A549 treated with AZD2906 at 1 μM for 4 hours (cell line): ENCODE results near the gene RNF167. TPM values are rescaled to one million over a fixed set of nuclear protein-coding genes. Genes with fewer than 3 reads are reported as not detected.

Experiments used
- total RNA-seq: library from RNA; stranded (reverse); fragments of 200-300 nt; extraction: Qiagen RNA extraction; gene quantifications from 5 replicates; pipeline ENCODE4 v1.2.3, GENCODE V29; 2022

The RNF167 gene
- total RNA-seq: 87.5 to 144 TPM (median 123 TPM) in 5 replicates

DNA sequence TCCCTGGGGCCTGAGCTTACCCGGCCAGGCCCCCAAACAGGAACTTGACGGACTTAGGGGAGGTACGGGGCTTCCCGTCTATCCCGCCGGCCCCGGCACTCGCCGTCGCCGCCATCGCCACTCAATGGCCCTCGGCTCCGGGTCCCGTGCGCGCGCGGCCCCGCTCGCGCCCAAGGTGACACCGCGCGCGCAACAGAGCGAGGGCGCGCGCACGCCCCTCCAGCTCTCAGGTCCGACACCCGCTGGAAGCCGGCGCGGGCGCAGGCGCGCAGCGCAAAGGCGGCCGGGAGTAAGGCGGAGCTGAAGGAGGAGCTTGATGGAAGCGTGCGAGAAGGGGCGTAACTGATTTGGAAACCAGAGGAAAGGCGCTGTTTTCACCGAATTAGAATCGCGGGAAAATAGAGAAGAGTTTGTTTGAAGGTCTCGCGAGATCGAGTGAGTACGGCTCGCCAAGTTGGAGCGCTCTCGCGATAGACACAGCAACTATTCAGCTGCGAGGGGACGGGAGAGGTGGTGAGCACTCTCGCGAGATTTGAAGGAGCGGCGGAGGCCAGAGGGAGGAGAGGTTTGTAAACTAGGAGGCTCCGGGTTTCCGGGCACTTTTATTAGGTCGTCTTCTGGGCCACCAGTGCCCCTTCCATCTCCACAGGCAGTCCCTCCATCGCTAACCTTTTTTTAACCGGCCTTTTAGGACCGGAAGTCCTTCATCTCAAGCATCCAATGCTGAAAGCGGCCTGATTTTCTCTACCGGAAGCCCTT lies at the start of gene RNF167, which contains the start of gene SLC25A11:
Gene RNF167, plus strand, starts transcription at position 473 of the 759 bp plus-strand sequence. CDS start 642 bp downstream, outside the sequence.
Gene SLC25A11, minus strand, starts transcription at position 251 of the 759 bp plus-strand sequence. Its CDS starts 136 bp downstream, at position 115.

DNA sequence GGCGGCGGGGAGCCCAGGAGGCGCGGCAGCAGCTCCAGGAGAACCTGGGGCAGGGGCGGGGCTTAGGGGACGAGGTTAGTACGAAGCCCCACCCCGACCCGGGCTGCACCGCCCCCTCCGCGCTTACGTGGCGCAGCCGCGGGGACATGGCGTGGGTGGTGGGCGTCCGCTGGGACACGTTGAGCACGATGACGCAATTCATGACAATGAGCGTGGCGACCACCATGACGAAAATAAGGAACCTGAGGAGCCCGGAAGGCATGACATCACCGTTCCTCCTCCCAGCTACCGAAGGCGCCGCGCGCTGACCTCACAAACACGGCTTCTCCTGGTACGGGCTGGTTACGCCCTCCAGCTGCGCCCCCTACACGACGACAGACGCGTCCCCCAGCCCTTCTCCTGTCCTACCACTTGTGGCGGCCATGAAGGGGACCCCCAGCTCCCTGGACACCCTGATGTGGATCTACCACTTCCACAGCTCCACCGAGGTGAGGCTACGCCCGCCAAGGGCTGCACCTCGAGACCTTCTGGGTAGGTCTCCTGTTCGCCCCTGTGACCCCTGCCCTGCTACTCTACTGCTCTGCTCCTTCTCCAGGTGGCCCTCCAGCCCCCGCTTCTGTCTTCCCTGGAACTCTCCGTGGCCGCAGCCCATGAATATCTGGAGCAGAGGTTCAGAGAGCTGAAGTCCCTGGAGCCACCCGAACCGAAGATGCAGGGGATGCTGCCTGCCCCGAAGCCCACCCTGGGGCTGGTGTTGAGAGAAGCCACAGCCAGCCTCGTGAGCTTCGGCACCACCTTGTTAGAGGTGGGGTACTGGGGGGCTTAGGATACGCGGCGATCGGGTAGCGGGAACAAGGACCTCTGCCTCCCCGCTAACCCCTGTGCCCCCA lies 40.5 kb upstream of the RNF167 start, which contains the start of gene C17orf107:
Gene C17orf107, plus strand, starts transcription at position 196 of the 890 bp plus-strand sequence. Its CDS starts 227 bp downstream, at position 423.

DNA sequence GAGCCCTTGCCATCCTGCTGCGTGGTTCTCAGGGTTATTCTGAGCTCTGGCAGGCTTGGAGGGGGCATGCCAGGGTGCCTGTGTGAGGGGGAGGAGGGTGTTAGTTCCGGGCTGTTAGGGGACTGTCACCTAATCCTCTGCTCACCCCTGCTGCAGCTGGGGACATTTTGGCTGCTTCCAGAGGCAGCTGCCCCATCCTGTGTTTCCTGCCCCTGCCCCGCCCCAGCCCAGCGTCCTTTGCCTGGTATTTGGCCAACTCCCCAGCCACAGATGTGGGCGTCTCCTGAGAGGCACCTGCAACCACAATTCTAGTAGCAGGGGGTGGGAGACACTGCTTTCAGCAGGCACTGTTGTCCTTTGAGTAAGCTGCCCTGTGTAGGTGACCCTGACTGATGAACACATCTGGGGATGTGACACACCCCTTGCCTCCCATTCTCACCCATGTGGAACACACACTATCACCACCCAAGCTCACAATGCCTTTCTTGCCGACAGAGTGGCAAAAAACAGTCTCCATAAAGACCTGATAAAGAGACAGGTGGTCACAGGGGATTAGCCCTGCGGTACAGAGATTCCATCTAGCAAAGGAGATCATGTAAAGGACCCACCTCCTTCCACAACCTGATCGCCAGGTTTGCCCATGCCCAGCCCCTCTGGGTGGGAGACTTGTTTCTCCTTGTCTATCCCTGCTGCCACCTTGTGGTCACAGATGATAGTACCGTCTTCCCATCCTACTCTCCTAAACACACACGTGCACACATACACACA lies 36.8 kb upstream of the RNF167 start, which contains the start of gene CHRNE:
Gene CHRNE, minus strand, starts transcription at position 48 of the 768 bp plus-strand sequence. Its CDS starts 35 bp downstream, at position 13.

DNA sequence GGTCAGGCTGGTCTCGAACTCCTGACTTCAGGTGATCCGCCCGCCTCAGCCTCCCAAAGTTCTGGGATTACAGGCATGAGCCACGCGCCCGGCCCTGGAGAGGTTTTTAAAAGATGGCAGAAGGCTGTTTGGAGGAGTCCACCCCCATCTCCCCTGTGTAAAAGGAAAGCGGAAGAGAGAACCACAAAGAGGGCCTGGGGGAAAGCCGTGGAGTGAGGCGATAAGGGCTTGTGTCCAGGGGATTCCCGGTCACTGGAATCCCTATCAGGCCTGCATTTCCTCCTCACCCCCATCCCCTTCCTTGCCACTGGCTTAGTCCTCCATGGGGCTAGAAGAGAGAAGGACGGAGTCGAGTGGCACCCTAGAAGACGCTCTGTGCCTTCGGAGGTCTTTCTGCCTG lies 8.1 kb upstream of the RNF167 start, which contains the start of gene GP1BA:
Gene GP1BA, plus strand, starts transcription at position 315 of the 400 bp plus-strand sequence. CDS start 328 bp downstream, outside the sequence.

DNA sequence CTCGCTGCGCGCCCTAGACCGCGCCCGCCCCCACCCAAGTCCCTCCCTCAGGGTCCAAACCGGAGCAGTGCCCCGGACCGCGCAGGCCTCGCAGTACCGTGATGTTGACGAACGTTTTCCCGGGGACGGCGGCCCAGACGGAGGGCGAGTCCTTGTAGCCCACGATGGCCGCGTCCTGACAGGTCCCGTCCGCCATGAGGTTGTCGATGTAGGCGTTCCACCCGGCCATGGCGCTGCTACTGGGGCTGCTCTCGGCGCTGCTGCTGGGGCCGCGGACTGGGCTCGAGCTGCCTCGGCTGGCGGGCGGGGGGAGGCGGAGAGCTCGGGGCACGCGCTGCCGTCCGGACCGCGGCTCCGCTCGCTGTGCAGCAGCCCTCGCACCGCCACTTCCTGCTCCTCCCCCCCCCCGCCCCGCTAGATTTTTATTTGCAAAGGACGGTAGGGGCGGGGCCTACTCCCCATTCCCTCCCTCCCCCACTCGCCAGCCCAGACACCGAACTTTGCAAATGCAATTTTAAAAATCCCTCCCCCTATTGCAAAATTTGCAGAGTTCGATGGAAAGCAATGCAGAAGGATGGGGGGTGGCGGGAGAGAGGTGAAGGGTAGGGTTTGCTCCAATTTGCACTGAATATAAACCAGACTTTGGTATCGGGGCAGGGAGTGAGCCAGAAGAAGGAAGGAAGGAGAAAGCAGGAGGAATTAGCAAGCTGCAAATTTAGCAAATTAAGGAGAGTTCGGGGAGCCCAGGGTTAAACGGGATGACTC lies 8.3 kb downstream of the RNF167 start, which contains the start of gene PFN1:
Gene PFN1, minus strand, starts transcription at position 365 of the 765 bp plus-strand sequence. Its CDS starts 136 bp downstream, at position 229.

DNA sequence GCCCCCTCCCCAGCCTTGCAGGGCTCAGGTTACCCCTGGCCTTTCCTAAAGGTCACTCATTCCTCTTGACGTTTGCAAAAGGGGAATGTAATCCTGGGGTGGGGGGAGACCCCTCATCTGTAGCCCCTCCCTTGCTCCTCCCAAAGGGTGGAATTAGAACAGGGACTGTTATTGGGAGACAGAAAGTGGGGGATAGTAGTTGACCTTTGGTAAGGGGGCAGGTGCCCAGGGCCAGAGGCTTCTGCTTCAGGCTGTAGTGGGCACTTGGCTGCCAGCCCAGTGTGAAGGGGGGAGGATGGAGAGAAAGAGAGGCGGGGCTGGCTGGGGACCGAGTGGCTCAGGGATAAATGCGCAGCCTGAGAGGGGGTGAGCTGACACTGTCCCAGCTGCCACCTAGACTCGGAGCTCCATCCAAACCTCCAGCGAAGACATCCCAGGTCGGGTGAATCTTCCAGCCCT lies 10.7 kb downstream of the RNF167 start, which contains the start of gene ENO3:
Gene ENO3, plus strand, starts transcription at position 374 of the 459 bp plus-strand sequence. CDS start 711 bp downstream, outside the sequence.

DNA sequence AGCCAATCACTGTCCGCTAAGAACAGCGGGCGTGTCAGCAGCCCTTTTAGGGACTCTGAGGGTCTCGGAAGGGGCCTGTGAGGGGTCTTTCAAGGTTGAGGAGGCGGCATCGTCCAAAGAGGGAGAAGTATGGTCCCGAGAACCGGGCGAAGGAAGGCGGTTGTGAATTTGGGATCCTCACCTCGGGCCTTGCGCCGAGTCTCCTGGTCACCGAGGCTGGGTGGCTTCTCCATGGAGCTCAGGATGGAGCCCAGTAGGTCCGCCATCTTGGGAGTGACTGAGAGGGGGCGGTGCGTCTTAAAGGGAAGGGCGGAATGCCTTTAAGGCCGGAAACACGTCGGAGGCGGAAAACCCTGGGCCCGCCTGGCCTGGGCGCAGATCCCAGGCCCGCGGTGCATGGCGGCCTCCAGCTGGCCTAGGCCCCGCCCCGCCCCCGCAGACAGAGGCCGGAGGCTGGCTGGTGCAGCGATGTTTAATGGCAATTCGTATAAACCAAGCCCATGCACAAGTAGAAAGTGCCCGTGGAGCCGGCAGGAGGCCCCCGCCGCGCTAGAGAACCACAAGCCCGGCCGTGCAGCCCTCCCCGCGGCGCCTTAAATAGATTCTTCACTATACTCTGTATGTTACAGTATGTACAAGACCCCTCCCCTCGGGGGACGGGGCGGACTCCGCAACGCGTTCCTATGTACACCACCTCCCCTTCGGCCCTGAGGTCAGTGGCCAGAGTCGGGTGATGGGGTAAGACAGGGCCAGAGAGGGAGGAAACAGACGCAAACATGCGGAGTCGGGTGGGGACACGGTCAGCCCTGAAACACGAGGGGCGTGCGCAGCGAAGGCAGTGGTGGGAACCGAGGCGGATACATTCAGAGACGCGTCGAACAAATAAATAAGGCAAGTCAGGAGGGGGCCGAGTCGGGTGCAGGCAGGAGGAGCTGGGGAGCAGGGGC lies 27.7 kb downstream of the RNF167 start, which contains the start of gene SPAG7:
Gene SPAG7, minus strand, starts transcription at position 279 of the 947 bp plus-strand sequence. Its CDS starts 13 bp downstream, at position 266.

DNA sequence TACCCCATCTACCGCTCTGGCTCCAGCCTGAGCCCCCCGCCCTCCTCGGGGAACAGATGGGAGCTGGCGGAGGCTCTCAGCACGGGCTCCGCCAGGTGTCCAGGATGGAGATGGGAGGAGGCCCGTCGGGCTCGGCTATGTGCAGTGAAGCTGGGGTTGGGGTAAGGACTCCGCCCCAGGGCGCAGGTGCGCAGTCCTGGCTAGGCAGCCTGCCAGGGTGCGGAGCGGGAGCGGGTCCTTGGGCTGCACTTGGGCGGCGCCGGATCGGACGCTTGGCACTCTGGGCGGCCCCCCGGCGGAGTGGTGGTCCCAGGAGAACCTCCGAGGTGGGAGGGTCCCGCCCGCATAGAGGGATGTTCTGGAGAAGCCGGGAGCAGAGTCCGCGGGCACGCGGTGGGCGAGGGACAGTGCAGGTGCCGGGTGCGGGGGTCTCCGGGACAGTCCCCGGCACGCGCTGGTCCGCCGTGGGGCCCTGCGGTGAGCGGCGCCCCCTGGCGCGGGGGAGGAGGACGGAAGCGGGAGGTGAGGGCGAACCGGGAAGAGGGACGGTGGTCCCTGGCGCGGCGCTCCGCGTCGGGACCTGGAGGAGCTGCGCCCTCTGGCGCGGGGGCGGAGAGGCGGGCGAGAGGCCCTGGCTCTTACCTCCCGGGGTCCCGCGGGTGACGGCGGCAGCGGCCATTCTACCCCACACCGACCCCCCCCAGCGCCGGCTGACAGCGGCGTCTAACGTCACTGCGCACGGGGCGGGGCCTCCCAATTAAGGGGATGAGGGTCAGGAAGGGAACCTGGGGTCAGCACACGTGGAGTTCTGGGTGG lies 47.1 kb downstream of the RNF167 start, which contains the start of gene CAMTA2:
Gene CAMTA2, minus strand, starts transcription at position 725 of the 816 bp plus-strand sequence. CDS start 1,453 bp downstream, outside the sequence.

Other genes with a start within 250 kb of the RNF167 start
- 61.4 to 74.7 TPM (median 73.3 TPM) in 5 replicates for gene PELP1, start 236.1 kb upstream of the RNF167 start, total RNA-seq
- gene ARRB2, start 229.6 kb upstream of the RNF167 start, total RNA-seq: 45.4 to 63.2 TPM (median 52.9 TPM) in 5 replicates
- 39.6 to 43.6 TPM (median 40.6 TPM) in 5 replicates for gene MED11, start 208.8 kb upstream of the RNF167 start, total RNA-seq
- gene ZMYND15, start 200.4 kb upstream of the RNF167 start, total RNA-seq: 0.28 to 0.48 TPM (median 0.40 TPM) in 5 replicates
- 12.9 to 17.1 TPM (median 15.5 TPM) in 5 replicates for gene CXCL16, start 200.3 kb upstream of the RNF167 start, total RNA-seq
- gene TM4SF5, start 168.4 kb upstream of the RNF167 start, total RNA-seq: 0.45 to 0.94 TPM (median 0.63 TPM) in 5 replicates
- gene VMO1, start 153.9 kb upstream of the RNF167 start, total RNA-seq: 0.39 to 1.4 TPM (median 0.76 TPM) in 5 replicates
- gene GLTPD2, start 151.3 kb upstream of the RNF167 start, total RNA-seq: 0.08 to 0.18 TPM in 2 of 5 replicates, not detected in the others
- 460 to 509 TPM (median 497 TPM) in 5 replicates for gene PSMB6, start 144.1 kb upstream of the RNF167 start, total RNA-seq
- 20.2 to 23.9 TPM (median 21.6 TPM) in 5 replicates for gene PLD2, start 133.1 kb upstream of the RNF167 start, total RNA-seq
- gene MINK1, start 106.9 kb upstream of the RNF167 start, total RNA-seq: 50.0 to 59.9 TPM (median 53.5 TPM) in 5 replicates
- 0.17 to 0.30 TPM (median 0.26 TPM) in 5 replicates for gene C17orf107, start 40.7 kb upstream of the RNF167 start, total RNA-seq
- gene CHRNE, start 37.2 kb upstream of the RNF167 start, total RNA-seq: 0.05 to 0.14 TPM (median 0.11 TPM) in 4 of 5 replicates, not detected in the other
- not detected in 5 replicates for gene GP1BA, start 8.0 kb upstream of the RNF167 start, total RNA-seq
- 50.6 to 71.8 TPM (median 68.6 TPM) in 5 replicates for gene SLC25A11, start 222 bp upstream of the RNF167 start, total RNA-seq
- 2,518 to 3,013 TPM (median 2,877 TPM) in 5 replicates for gene PFN1, start 8.3 kb downstream of the RNF167 start, total RNA-seq
- gene ENO3, start 10.9 kb downstream of the RNF167 start, total RNA-seq: 37.7 to 50.5 TPM (median 43.7 TPM) in 5 replicates
- 68.0 to 87.9 TPM (median 71.6 TPM) in 5 replicates for gene SPAG7, start 27.5 kb downstream of the RNF167 start, total RNA-seq
- 25.7 to 38.5 TPM (median 34.5 TPM) in 5 replicates for gene CAMTA2, start 47.4 kb downstream of the RNF167 start, total RNA-seq
- gene INCA1, start 57.3 kb downstream of the RNF167 start, total RNA-seq: 1.4 to 1.9 TPM (median 1.6 TPM) in 5 replicates
- 97.5 to 119 TPM (median 110 TPM) in 5 replicates for gene KIF1C, start 57.7 kb downstream of the RNF167 start, total RNA-seq
- 0.38 to 0.99 TPM (median 0.79 TPM) in 5 replicates for gene SLC52A1, start 95.2 kb downstream of the RNF167 start, total RNA-seq
- gene ZFP3, start 138.2 kb downstream of the RNF167 start, total RNA-seq: 0.82 to 1.1 TPM (median 1.0 TPM) in 5 replicates
- gene ZNF232, start 171.6 kb downstream of the RNF167 start, total RNA-seq: 3.7 to 4.2 TPM (median 3.9 TPM) in 5 replicates
- 0.01 to 0.03 TPM (median 0.02 TPM) in 4 of 5 replicates, not detected in the other for gene USP6, start 175.8 kb downstream of the RNF167 start, total RNA-seq